SU-DHL-6 (cell line): ENCODE data around the gene COL4A1.
"Not testable (repeated sequence)": the region's sequence is repeated elsewhere in the genome, so short reads cannot be mapped to it uniquely, and the experiment has no call there.

ENCODE experiments used
- H2AFZ ChIP-seq: fragments of 200-600 bp; sonication (generic); 2 replicates; pipeline ENCODE4 v1.6.1; 2014; ENCODE audit warnings: low read depth, mild to moderate bottlenecking, moderate library complexity, mixed read lengths, antibody characterized with exemption, low read length; ENCODE audit not compliant: severe bottlenecking
- H3F3A ChIP-seq: fragments of 200-600 bp; shearing (Covaris generic); 2 replicates; pipeline ENCODE4 v1.6.0; 2016; ENCODE audit warnings: antibody characterized with exemption, mild to moderate bottlenecking; ENCODE audit not compliant: insufficient read depth
- H3K27ac ChIP-seq: fragments of 200-600 bp; sonication (generic); 2 replicates; pipeline ENCODE4 v1.5.1; 2016; ENCODE audit warnings: low read depth, mild to moderate bottlenecking, low read length, moderate library complexity, mixed read lengths
- H3K27me3 ChIP-seq: fragments of 200-600 bp; sonication (generic), shearing (Covaris generic); 2 replicates; pipeline ENCODE4 v1.6.0; 2014; ENCODE audit warnings: mild to moderate bottlenecking, low read length
- H3K36me3 ChIP-seq: fragments of 200-600 bp; sonication (generic); 2 replicates; pipeline ENCODE4 v1.6.1; 2014; ENCODE audit warnings: mild to moderate bottlenecking, low read length, mixed read lengths
- H3K4me2 ChIP-seq: fragments of 300-600, 200-600 bp; shearing (Covaris generic), sonication (generic); 2 replicates; pipeline ENCODE4 v1.6.0; 2014; ENCODE audit warnings: low read length, low read depth, mild to moderate bottlenecking; ENCODE audit not compliant: poor library complexity, severe bottlenecking
- H3K4me3 ChIP-seq: fragments of 200-600 bp; sonication (generic); 2 replicates; pipeline ENCODE4 v1.5.1; 2014; ENCODE audit warnings: antibody characterized with exemption, low read length, mild to moderate bottlenecking, mixed read lengths; ENCODE audit not compliant: insufficient read depth, poor library complexity, severe bottlenecking
- H3K79me2 ChIP-seq: fragments of 200-600 bp; sonication (generic); 2 replicates; pipeline ENCODE4 v1.6.1; 2014; ENCODE audit warnings: mild to moderate bottlenecking, low read length, moderate library complexity; ENCODE audit not compliant: insufficient read depth
- H3K9ac ChIP-seq: fragments of 200-600 bp; sonication (generic); 2 replicates; pipeline ENCODE4 v1.7.0; 2014; ENCODE audit warnings: mild to moderate bottlenecking, low read length
- H3K9me2 ChIP-seq: fragments of 200-600 bp; sonication (generic); replicated peaks from 2 replicates; pipeline ENCODE4 v1.6.1; 2014; ENCODE audit warnings: low read length; ENCODE audit not compliant: insufficient read depth
- H3K9me3 ChIP-seq: fragments of 200-600 bp; sonication (generic); 2 replicates; pipeline ENCODE4 v1.6.1; 2014; ENCODE audit warnings: low read length, mixed read lengths; ENCODE audit not compliant: insufficient read depth
- H4K20me1 ChIP-seq: fragments of 200-600 bp; sonication (generic); 2 replicates; pipeline ENCODE4 v1.6.1; 2014; ENCODE audit warnings: low read depth, mild to moderate bottlenecking, antibody characterized with exemption, low read length, moderate library complexity, mixed read lengths
- EZH2phosphoT487 ChIP-seq: fragments of 200-600 bp; sonication (generic), shearing (Covaris generic); conservative IDR thresholded peaks from 2 replicates; pipeline ENCODE4 v1.6.1; 2018; ENCODE audit warnings: mild to moderate bottlenecking, antibody characterized with exemption, low read length, moderate library complexity, mixed read lengths
- TF ChIP-seq, protein P1 (sequence below): fragments of 200-600 bp; sonication (generic); IDR thresholded peaks from one replicate; pipeline ENCODE4 v1.5.1; 2017; ENCODE audit warnings: antibody characterized with exemption, mild to moderate bottlenecking, low read length, moderate library complexity; ENCODE audit not compliant: insufficient read depth, poor library complexity, severe bottlenecking

Gene COL4A1

DNA sequence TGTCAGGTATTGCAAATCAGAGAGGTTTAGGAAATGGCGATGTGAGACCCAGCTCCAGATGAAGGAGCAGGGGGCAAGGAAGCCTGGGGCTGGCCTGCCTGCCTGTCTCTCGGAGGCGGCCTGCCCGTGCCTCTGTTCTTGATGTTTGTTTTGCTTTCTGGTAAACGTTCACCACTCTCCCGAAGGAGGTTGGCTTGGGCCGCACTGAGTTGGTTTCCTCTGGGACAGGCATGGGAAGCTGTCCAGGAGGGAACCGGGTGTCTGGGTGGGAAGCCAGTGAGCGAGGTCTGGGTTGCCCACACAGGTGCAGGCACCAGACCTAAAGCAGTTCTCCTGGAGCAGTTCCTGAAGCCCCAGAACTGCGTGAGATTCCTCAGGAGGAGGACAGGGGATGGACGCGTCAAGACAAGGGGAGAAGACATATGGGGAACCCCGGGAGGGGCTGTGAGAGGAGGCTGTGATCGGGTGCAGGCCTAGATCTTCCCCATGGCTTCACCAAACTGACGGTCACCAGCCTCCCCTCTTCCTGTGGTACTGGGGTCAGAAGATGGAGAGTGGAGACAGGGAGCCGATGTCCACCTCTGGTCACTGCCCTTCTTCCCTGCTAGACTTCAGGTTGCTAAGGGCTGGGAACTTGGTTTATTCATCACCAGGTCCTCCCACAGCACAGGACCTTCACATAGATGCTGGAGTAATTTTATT is 15.3 kb upstream of the COL4A1 start:
- Histone ChIP-seq H3K9me3 (peaks cover 6% of the 10 kb centered on the region; the same call in 1 of the 2 replicates), H2AFZ (no peak overlapping the region), H4K20me1 (no peaks in the 10 kb centered on the region), H3K9ac (no peak overlapping the region), H3K79me2 (no peaks in the 10 kb centered on the region), H3K9me2 (no peaks in the 10 kb centered on the region), H3K36me3 (no peaks in the 10 kb centered on the region), H3K27me3 (no peaks in the 10 kb centered on the region), H3K4me2 (no peak overlapping the region), H3K27ac (no peak overlapping the region), H3K4me3 (no peak overlapping the region), H3F3A (no peaks in the 10 kb centered on the region)
- TF ChIP-seq EZH2phosphoT487 = no peak
- TF ChIP-seq, protein P1, sequence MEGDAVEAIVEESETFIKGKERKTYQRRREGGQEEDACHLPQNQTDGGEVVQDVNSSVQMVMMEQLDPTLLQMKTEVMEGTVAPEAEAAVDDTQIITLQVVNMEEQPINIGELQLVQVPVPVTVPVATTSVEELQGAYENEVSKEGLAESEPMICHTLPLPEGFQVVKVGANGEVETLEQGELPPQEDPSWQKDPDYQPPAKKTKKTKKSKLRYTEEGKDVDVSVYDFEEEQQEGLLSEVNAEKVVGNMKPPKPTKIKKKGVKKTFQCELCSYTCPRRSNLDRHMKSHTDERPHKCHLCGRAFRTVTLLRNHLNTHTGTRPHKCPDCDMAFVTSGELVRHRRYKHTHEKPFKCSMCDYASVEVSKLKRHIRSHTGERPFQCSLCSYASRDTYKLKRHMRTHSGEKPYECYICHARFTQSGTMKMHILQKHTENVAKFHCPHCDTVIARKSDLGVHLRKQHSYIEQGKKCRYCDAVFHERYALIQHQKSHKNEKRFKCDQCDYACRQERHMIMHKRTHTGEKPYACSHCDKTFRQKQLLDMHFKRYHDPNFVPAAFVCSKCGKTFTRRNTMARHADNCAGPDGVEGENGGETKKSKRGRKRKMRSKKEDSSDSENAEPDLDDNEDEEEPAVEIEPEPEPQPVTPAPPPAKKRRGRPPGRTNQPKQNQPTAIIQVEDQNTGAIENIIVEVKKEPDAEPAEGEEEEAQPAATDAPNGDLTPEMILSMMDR = no peak

DNA sequence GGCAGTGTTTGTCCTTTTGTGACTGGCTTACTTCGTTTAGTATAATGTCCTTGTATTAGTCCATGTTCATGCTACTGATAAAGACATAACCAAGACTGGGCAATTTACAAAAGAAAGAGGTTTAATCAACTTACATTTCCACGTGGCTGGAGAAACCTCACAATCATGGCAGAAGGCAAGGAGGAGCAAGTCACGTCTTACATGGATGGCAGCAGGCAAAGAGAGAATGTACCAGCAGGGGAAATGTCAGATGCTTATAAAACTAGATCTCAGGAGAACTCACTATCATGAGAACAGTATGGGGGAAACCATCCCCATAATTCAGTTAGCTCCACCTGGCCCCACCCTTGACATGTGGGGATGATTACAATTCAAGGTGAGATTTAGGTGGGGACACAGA is 14.6 kb upstream of the COL4A1 start:
- H3K79me2 ChIP-seq, H2AFZ ChIP-seq, H3K36me3 ChIP-seq, H3F3A ChIP-seq, H3K9me3 ChIP-seq, H3K9me2 ChIP-seq, H4K20me1 ChIP-seq, H3K4me3 ChIP-seq, H3K4me2 ChIP-seq, H3K27ac ChIP-seq, H3K27me3 ChIP-seq, H3K9ac ChIP-seq: not testable (repeated sequence)

GRCh38 chr13:110320645-110321044 is 13.7 kb upstream of the COL4A1 start:
- Histone ChIP-seq H3K36me3 (no peaks in the 10 kb centered on the region), H4K20me1 (no peaks in the 10 kb centered on the region), H3K9ac (no peak overlapping the region), H3K4me3 (no peak overlapping the region), H3K79me2 (no peaks in the 10 kb centered on the region), H3K9me3 (peaks cover 6% of the 10 kb centered on the region; the same call in 1 of the 2 replicates), H3F3A (no peaks in the 10 kb centered on the region), H3K9me2 (no peaks in the 10 kb centered on the region), H3K4me2 (no peak overlapping the region), H3K27ac (no peak overlapping the region), H2AFZ (no peak overlapping the region), H3K27me3 (no peaks in the 10 kb centered on the region)
- no peak for TF ChIP-seq EZH2phosphoT487
- TF ChIP-seq, protein P1 = no peak

DNA sequence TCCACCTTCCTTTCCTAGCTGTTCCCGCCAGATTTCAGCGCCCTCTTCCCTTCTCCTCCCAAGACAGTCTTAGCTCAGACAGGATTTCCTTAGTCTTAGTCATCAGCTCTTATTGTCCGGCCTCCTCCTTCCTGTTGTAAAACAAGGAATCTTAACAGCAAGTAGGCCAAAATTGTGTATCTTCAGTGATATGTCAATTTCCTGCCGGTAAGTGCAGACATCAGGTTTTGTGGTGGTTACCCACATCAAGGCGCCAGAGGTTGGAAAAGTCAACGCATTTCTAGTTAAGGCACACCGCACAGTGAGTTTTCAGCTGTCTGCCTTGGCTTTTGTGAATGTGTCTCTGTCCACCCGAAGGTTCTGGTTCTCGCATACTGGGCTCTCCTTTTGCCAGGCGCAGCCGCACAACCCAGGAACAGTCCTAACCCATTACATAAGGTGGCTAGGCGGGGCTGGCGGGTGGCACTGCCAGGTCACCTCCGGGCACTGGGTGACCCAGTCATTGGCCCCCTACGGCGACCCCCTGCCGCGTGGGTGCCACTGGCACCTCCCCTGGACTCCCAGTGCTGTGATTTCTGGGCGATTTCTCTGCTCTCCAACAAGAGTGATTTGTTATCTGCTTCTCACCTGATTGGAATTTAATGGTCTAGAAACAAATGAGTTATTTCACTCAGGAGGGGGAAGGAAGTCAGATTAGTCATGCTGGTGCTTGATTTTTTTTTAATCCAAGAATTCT is 13.0 kb upstream of the COL4A1 start:
- Histone ChIP-seq H4K20me1 (no peaks in the 10 kb centered on the region), H2AFZ (no peak overlapping the region), H3K36me3 (no peaks in the 10 kb centered on the region), H3K27ac (no peak overlapping the region), H3K27me3 (no peaks in the 10 kb centered on the region), H3K4me3 (no peak overlapping the region), H3K4me2 (no peak overlapping the region), H3F3A (no peaks in the 10 kb centered on the region), H3K9ac (no peak overlapping the region), H3K9me3 (peaks cover 6% of the 10 kb centered on the region; the same call in 1 of the 2 replicates), H3K9me2 (no peaks in the 10 kb centered on the region), H3K79me2 (no peaks in the 10 kb centered on the region)
- no peak for TF ChIP-seq EZH2phosphoT487
- TF ChIP-seq, protein P1 = no peak
